ENCODE measurements around the gene GART. TPM values are rescaled to one million over a fixed set of nuclear protein-coding genes. Genes with fewer than 3 reads are reported as not detected.

The GART gene
- total and polyA plus RNA-seq, 2 of the 4 experiments (the other 2 are of a cell fraction): 29.9 to 73.8 TPM

DNA sequence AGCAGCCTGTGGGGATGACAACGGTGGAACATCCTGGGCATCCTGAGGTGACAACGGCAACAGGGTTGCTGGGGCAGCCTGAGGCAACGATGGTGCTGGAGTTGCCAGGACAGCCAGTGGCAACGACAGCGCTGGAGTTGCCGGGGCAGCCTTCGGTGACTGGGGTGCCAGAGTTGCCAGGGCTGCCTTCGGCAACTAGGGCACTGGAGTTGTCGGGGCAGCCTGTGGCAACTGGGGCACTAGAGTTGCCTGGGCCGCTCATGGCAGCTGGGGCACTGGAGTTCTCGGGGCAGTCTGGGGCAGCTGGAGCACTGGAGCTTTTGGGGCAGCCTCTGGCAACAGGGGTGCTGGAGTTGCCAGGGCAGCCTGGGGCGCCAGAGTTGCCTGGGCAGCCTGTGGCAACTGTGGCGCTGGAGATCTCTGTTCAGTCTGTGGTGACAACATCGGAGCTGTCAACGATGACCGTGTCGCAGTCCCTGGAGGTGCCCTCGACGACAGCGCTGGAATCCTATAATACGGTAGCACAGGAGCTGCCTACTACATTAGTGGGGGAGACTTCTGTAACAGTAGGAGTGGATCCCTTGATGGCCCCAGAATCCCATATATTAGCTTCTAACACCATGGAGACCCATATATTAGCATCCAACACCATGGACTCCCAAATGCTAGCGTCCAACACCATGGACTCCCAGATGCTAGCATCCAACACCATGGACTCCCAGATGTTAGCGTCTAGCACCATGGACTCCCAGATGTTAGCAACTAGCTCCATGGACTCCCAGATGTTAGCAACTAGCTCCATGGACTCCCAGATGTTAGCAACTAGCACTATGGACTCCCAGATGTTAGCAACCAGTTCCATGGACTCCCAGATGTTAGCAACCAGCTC lies 9.1 kb upstream of the GART start (continued):
- TF ChIP-seq, protein P1, sequence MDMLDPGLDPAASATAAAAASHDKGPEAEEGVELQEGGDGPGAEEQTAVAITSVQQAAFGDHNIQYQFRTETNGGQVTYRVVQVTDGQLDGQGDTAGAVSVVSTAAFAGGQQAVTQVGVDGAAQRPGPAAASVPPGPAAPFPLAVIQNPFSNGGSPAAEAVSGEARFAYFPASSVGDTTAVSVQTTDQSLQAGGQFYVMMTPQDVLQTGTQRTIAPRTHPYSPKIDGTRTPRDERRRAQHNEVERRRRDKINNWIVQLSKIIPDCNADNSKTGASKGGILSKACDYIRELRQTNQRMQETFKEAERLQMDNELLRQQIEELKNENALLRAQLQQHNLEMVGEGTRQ (IDR thresholded peaks at IDR 0.05; ENCODE audit: low read depth, low read length): no peak

DNA sequence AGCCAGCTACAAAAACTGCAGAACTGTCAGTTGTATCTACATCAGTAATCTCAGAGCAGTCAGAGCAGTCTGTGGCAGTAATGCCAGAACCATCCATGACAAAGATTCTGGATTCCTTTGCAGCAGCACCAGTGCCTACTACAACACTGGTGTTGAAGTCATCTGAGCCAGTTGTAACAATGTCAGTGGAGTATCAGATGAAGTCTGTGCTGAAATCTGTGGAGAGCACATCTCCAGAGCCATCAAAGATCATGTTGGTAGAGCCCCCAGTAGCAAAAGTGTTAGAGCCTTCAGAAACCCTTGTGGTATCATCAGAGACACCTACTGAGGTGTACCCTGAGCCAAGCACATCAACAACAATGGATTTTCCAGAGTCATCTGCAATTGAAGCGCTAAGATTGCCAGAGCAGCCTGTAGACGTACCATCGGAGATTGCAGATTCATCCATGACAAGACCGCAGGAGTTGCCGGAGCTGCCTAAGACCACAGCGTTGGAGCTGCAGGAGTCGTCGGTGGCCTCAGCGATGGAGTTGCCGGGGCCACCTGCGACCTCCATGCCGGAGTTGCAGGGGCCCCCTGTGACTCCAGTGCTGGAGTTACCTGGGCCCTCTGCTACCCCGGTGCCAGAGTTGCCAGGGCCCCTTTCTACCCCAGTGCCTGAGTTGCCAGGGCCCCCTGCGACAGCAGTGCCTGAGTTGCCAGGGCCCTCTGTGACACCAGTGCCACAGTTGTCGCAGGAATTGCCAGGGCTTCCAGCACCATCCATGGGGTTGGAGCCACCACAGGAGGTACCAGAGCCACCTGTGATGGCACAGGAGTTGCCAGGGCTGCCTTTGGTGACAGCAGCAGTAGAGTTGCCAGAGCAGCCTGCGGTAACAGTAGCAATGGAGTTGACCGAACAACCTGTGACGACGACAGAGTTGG lies 8.2 kb upstream of the GART start:
- Histone ChIP-seq H3K9ac (ENCODE audit: low read depth, low read length) (no peak overlapping the region), H3K9me1 (ENCODE audit: insufficient read depth, low read length) (peaks cover 19% of the 10 kb centered on the region), H3K18ac (ENCODE audit: low read depth, low read length) (no peak overlapping the region), H2AFZ (replicated peaks; ENCODE audit: low read length, poor library complexity) (no peak overlapping the region), H4K91ac (ENCODE audit: insufficient read depth, low read depth, low read length) (no peak overlapping the region), H3K14ac (replicated peaks; ENCODE audit: low read depth, low read length) (no peak overlapping the region), H3K27ac (ENCODE audit: insufficient read depth, low read length) (no peak overlapping the region), H2AK5ac (ENCODE audit: low read depth, low read length) (no peak overlapping the region), H4K5ac (ENCODE audit: low read depth, low read length) (no peak overlapping the region), H2BK20ac (ENCODE audit: low read depth, low read length) (no peak overlapping the region), H3K9me3 (ENCODE audit: control insufficient read depth, insufficient read depth, low read length) (no peaks in the 10 kb centered on the region), H3K4ac (ENCODE audit: low read depth, low read length) (no peak overlapping the region), H2BK15ac (ENCODE audit: low read depth, low read length) (no peak overlapping the region), H2AK9ac (replicated peaks; ENCODE audit: low read depth, low read length, poor library complexity) (no peak overlapping the region), H3K4me2 (ENCODE audit: low read depth, low read length) (no peak overlapping the region), H4K20me1 (ENCODE audit: insufficient read depth, low read length) (peaks cover 85% of the 10 kb centered on the region), H3K4me3 (ENCODE audit: insufficient read depth, low read depth, low read length) (no peak overlapping the region), H4K8ac (ENCODE audit: low read depth in 2 of 2, low read length in 2 of 2) (no peak overlapping the region), H3K27me3 (ENCODE audit: control insufficient read depth, insufficient read depth, low read length) (no peaks in the 10 kb centered on the region), H3K4me1 (ENCODE audit: control insufficient read depth, insufficient read depth, low read length) (no peaks in the 10 kb centered on the region), H2BK120ac (ENCODE audit: low read depth, low read length) (no peak overlapping the region), H3K23ac (ENCODE audit: low read depth, low read length) (no peak overlapping the region), H3K36me3 (ENCODE audit: control insufficient read depth, insufficient read depth, low read length) (peaks cover 63% of the 10 kb centered on the region), H3K56ac (ENCODE audit: extremely low read depth, insufficient read depth, low read length) (no peak overlapping the region), H3K79me1 (ENCODE audit: low read depth in 1 of 2, low read length in 2 of 2) (peaks cover 32 to 62% of the 10 kb centered on the region in 2 experiments), H2BK5ac (ENCODE audit: low read depth, low read length, poor library complexity, severe bottlenecking) (no peak overlapping the region)
- intact Hi-C loops (cut with micrococcal nuclease) (no loop called here), in situ Hi-C loops (cut with MboI; ENCODE audit: low sequenced_read_pairs) (no loop called here), dilution Hi-C loops (cut with HindIII; ENCODE audit: low sequenced_read_pairs, unreplicated experiment) (no loop called here)
- 99% methylated on average over 14 of the region's 19 CpGs; no CpG with 5 or more reads in 1 of the 2 experiments for WGBS, 2 experiments (ENCODE audit: extremely low coverage in 2 of 2, insufficient read length in 1 of 2)
- ChIA-PET POLR2A (ENCODE audit: unreplicated experiment) (no interaction called here), CTCF (no interaction called here)
- ATAC-seq (ENCODE audit: low read depth): no peak
- no peak for DNase-seq
- no TSS peak for BruUV-seq (replicated peaks)
- TF ChIP-seq SMC3 (IDR thresholded peaks at IDR 0.05; ENCODE audit: low read depth, low read length) (no peak), MXI1 (IDR thresholded peaks at IDR 0.05; ENCODE audit: borderline replicate concordance, low read depth, low read length) (no peak), MAFK (IDR thresholded peaks at IDR 0.05; ENCODE audit: low read depth, low read length) (no peak), POLR2A (IDR thresholded peaks at IDR 0.05; ENCODE audit: low read depth, low read length) (no peak), NFE2L2 (IDR thresholded peaks at IDR 0.05; ENCODE audit: low read depth, low read length) (no peak), BHLHE40 (IDR thresholded peaks at IDR 0.05; ENCODE audit: low read depth, low read length) (no peak), RCOR1 (IDR thresholded peaks at IDR 0.05; ENCODE audit: insufficient replicate concordance, low read length) (no peak)

Data from IMR-90 (cell line).